Lower lobe of right lung (tissue), 2 donors: ENCODE measurements around the gene SMIM31. TPM values are rescaled to one million over a fixed set of nuclear protein-coding genes. Genes with fewer than 3 reads are reported as not detected.

Source experiments
- ATAC-seq, 2 donors: fragments of 200-7000 bp; cut with Tn5 transposase; one replicate each; pipeline ENCODE4 v1.9.1; 2020 to 2022; ENCODE audit warnings: mild to moderate bottlenecking in 2 of 2, moderate library complexity in 2 of 2
- DNase-seq: peaks from one replicate; pipeline ENCODE4 v3.0.0-alpha.2; 2020
- H3K27ac ChIP-seq: fragments of 200-600 bp; one replicate; pipeline ENCODE4 v1.8.0; 2022
- H3K27me3 ChIP-seq: fragments of 200-600 bp; one replicate; pipeline ENCODE4 v1.8.0; 2022; ENCODE audit warnings: low read depth
- H3K36me3 ChIP-seq: fragments of 200-600 bp; one replicate; pipeline ENCODE4 v1.8.0; 2022; ENCODE audit warnings: mild to moderate bottlenecking
- H3K4me1 ChIP-seq: fragments of 200-600 bp; one replicate; pipeline ENCODE4 v1.8.0; 2022
- H3K4me3 ChIP-seq: fragments of 200-600 bp; one replicate; pipeline ENCODE4 v1.8.0; 2022; ENCODE audit warnings: mild to moderate bottlenecking
- H3K9me3 ChIP-seq: fragments of 200-600 bp; one replicate; pipeline ENCODE4 v1.8.0; 2022
- intact Hi-C: fragments of 100-400 bp; cut with DNase I; formaldehyde crosslinking; loops from one replicate; pipeline ENCODE4 v1.11.0; 2022
- total RNA-seq: library from RNA; stranded (reverse); fragmentation: NEBNext Ultra II Directional; extraction: Animal tissue kit (Norgen Biotek cat#: 25700); gene quantifications from one replicate; pipeline ENCODE4 v1.2.1, GENCODE V29; 2021
- TF ChIP-seq, protein P1 (sequence below): fragments of 200-600 bp; IDR thresholded peaks from one replicate; pipeline ENCODE4 v1.8.0; 2022; ENCODE audit warnings: antibody characterized with exemption, mild to moderate bottlenecking
- donor health status: DM: no; HTN: yes; CAD: no; lungs with severe emphysema.

Gene SMIM31
- total RNA-seq, 1 donor from 2014 or later = 0.83 TPM

DNA sequence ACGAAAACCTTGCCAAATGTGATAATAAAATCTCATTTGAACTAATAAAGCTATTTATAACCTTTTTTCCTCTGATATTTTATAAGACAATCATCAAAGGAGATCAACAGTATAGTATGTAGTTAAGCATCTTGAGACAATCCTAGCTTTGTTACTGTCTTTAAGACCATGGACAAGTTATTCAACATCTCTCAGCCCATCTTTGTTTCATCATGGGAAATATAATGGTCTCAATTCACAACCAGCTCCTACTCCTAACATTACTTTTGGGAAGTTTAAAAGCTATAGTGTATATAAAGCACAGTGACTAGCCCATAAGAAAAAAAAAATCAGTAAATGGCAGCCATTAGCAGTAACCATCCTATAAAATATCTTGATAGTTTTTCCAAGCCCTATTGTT is 65.4 kb downstream of the SMIM31 start:
- Histone ChIP-seq H3K27me3 (no peaks in the 10 kb centered on the region), H3K4me3 (no peak overlapping the region), H3K27ac (no peak overlapping the region), H3K4me1 (no peaks in the 10 kb centered on the region), H3K36me3 (no peaks in the 10 kb centered on the region), H3K9me3 (no peaks in the 10 kb centered on the region)
- DNase-seq = no peak
- TF ChIP-seq, protein P1, sequence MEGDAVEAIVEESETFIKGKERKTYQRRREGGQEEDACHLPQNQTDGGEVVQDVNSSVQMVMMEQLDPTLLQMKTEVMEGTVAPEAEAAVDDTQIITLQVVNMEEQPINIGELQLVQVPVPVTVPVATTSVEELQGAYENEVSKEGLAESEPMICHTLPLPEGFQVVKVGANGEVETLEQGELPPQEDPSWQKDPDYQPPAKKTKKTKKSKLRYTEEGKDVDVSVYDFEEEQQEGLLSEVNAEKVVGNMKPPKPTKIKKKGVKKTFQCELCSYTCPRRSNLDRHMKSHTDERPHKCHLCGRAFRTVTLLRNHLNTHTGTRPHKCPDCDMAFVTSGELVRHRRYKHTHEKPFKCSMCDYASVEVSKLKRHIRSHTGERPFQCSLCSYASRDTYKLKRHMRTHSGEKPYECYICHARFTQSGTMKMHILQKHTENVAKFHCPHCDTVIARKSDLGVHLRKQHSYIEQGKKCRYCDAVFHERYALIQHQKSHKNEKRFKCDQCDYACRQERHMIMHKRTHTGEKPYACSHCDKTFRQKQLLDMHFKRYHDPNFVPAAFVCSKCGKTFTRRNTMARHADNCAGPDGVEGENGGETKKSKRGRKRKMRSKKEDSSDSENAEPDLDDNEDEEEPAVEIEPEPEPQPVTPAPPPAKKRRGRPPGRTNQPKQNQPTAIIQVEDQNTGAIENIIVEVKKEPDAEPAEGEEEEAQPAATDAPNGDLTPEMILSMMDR = no peak
- intact Hi-C loops = no loop called here
- ATAC-seq = no peak

DNA sequence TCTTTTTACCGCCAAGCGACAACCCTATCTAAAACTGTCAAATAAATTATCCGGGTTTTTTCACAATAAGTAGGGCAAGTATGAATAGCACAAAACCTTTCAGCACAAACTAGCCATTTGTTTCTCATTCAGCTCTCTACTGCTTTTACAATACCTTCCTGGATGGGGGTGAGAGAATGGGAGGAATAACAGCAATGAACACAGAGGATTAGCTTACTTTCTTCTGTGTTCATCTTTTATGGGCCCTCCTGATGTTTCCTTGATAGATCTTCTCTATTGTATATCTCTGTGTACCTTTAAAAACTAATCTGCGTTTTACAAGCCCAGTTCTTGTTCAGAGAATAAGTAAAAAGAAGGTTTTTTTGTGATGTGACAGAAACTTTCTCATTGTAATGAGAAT is 67.8 kb downstream of the SMIM31 start:
- ATAC-seq (no peak), DNase-seq (no peak)
- no peaks in the 10 kb centered on the region for H3K36me3 ChIP-seq
- H3K4me1 ChIP-seq = no peaks in the 10 kb centered on the region
- intact Hi-C loops = no loop called here
- H3K27me3 ChIP-seq = no peaks in the 10 kb centered on the region
- no peak overlapping the region for H3K4me3 ChIP-seq
- TF ChIP-seq, protein P1 = no peak
- no peaks in the 10 kb centered on the region for H3K9me3 ChIP-seq
- no peak overlapping the region for H3K27ac ChIP-seq

DNA sequence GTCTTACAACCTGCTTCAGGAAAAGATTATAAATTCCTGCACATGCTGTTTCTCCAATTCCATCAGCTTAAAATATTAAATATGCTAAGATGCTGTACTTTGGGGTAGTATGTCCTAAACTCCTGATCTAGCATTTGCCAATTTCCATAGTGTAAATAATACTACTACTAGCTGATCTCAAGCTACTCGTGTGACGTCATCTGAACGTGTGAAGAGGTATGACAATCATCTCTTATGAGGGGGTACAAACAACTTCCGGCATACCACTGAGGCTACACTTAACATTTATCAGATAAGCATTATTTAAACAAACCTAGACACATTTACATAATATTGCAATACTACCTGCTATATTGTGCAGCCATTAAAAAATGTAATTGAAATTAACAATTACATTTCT is 70.7 kb downstream of the SMIM31 start:
- no peaks in the 10 kb centered on the region for H3K36me3 ChIP-seq
- intact Hi-C loops = no loop called here
- no peaks in the 10 kb centered on the region for H3K9me3 ChIP-seq
- no peaks in the 10 kb centered on the region for H3K4me1 ChIP-seq
- TF ChIP-seq, protein P1 = no peak
- H3K4me3 ChIP-seq = no peak overlapping the region
- DNase-seq = no peak
- no peak for ATAC-seq
- H3K27me3 ChIP-seq = no peaks in the 10 kb centered on the region
- no peak overlapping the region for H3K27ac ChIP-seq

DNA sequence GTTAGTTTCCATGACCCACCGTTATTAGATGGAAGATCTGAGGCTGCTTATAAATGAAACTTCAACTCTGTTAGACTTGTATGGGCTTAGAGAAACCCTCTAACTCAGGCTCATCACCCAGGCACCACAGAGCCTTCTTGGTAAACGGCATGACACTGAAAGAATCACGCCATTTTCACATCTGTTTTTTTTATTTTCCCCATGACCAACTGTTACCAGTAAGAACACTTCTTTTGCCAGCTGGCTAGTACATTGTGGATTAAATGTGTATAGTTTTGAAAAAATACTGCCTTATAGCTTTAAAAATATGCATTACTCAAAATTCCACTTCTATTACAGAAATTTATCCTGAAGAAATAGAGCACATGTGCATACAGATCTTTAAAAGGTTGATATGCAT is 75.0 kb downstream of the SMIM31 start:
- no peaks in the 10 kb centered on the region for H3K27me3 ChIP-seq
- no peaks in the 10 kb centered on the region for H3K36me3 ChIP-seq
- H3K9me3 ChIP-seq = no peaks in the 10 kb centered on the region
- TF ChIP-seq, protein P1 = no peak
- H3K27ac ChIP-seq = no peak overlapping the region
- ATAC-seq (no peak), DNase-seq (no peak)
- H3K4me1 ChIP-seq = no peaks in the 10 kb centered on the region
- no peak overlapping the region for H3K4me3 ChIP-seq
- intact Hi-C loops = no loop called here

DNA sequence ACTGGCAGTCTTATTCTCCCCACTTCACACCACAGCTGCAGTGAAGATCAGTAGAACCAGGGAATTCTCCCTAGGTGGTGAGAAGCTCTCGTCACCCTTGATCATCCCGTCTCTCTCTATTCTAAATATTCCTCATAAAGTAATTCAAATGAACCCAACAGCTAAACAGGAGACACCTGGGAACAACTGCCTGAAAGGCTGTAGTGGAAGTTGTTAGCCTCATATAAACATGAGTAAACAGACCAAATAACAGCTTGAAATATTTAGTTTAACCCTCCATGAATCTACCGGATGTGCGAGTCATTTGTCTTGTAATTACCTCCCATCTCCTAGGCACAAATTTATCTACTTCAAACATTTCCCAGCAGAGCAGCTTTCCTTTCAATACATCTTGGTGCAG is 92.6 kb downstream of the SMIM31 start:
- TF ChIP-seq, protein P1 = no peak
- Histone ChIP-seq H3K4me3 (no peak overlapping the region), H3K4me1 (no peaks in the 10 kb centered on the region), H3K36me3 (no peaks in the 10 kb centered on the region), H3K27ac (no peak overlapping the region), H3K27me3 (no peaks in the 10 kb centered on the region), H3K9me3 (no peaks in the 10 kb centered on the region)
- ATAC-seq (no peak), DNase-seq (no peak)
- intact Hi-C loops = no loop called here

DNA sequence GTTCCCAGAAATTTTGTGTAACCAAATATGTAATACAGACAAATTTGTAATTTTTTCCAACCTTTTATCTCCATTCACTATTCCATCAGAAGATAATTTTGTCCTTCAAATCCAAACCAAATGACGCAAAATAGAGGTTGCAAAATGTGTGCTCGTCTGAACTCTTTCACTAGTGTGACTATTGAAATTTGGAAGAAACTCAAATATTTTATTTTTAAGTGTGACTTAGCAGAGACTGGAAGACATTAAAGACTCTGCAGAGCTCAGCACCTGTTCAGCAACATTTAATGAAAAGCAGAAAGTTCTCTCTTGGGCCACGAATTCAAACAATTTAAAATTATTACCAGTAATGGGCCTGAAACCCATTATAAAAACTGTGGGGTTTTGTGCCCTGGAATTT is 93.1 kb downstream of the SMIM31 start:
- TF ChIP-seq, protein P1 = no peak
- Histone ChIP-seq H3K36me3 (no peaks in the 10 kb centered on the region), H3K27me3 (no peaks in the 10 kb centered on the region), H3K9me3 (no peaks in the 10 kb centered on the region), H3K4me1 (no peaks in the 10 kb centered on the region), H3K4me3 (no peak overlapping the region), H3K27ac (no peak overlapping the region)
- ATAC-seq (no peak), DNase-seq (no peak)
- intact Hi-C loops = no loop called here
